OCI-LY7 (cell line): ENCODE results near the gene ADRA1B.

ENCODE experiments used
- EZH2phosphoT487 ChIP-seq: fragments of 200-600 bp; sonication (generic); IDR thresholded peaks from 2 replicates; pipeline ENCODE4 v1.6.1; 2018; ENCODE audit warnings: low read depth, borderline replicate concordance, mild to moderate bottlenecking, mixed run types, antibody characterized with exemption, low read length, moderate library complexity, mixed read lengths
- TF ChIP-seq, protein P1 (sequence below): fragments of 200-600 bp; sonication (generic); conservative IDR thresholded peaks from 2 replicates; pipeline ENCODE4 v1.5.1; 2014; ENCODE audit warnings: mild to moderate bottlenecking, antibody characterized with exemption, low read length, moderate library complexity, mixed read lengths

DNA sequence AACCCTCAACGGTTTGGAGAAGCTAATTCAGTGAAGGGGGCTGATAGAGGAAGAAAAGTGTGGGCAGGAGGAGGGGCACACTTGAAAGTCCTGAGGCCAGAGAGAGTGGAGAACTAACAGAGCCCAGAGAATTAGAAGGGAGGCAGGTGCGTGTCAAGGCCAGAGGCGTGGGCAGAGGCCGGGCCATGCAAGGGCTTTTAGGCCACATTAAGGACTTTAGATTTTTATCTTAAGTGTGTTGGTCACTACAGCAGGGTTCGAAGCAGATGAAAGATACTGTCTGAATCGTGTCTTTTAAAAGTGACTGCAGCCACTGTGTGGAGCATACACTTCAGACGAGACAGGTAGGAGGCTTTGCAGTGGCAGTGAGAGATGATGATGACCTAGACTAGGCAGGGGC lies 6.7 kb downstream of the ADRA1B start:
- TF ChIP-seq, protein P1, sequence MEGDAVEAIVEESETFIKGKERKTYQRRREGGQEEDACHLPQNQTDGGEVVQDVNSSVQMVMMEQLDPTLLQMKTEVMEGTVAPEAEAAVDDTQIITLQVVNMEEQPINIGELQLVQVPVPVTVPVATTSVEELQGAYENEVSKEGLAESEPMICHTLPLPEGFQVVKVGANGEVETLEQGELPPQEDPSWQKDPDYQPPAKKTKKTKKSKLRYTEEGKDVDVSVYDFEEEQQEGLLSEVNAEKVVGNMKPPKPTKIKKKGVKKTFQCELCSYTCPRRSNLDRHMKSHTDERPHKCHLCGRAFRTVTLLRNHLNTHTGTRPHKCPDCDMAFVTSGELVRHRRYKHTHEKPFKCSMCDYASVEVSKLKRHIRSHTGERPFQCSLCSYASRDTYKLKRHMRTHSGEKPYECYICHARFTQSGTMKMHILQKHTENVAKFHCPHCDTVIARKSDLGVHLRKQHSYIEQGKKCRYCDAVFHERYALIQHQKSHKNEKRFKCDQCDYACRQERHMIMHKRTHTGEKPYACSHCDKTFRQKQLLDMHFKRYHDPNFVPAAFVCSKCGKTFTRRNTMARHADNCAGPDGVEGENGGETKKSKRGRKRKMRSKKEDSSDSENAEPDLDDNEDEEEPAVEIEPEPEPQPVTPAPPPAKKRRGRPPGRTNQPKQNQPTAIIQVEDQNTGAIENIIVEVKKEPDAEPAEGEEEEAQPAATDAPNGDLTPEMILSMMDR, result no peak
- TF ChIP-seq EZH2phosphoT487, result no peak
